ENCODE measurements around the gene OST4.
A peak's percentile ranks its signal among the peaks of the same experiment; 100 is the strongest.

Gene OST4

DNA sequence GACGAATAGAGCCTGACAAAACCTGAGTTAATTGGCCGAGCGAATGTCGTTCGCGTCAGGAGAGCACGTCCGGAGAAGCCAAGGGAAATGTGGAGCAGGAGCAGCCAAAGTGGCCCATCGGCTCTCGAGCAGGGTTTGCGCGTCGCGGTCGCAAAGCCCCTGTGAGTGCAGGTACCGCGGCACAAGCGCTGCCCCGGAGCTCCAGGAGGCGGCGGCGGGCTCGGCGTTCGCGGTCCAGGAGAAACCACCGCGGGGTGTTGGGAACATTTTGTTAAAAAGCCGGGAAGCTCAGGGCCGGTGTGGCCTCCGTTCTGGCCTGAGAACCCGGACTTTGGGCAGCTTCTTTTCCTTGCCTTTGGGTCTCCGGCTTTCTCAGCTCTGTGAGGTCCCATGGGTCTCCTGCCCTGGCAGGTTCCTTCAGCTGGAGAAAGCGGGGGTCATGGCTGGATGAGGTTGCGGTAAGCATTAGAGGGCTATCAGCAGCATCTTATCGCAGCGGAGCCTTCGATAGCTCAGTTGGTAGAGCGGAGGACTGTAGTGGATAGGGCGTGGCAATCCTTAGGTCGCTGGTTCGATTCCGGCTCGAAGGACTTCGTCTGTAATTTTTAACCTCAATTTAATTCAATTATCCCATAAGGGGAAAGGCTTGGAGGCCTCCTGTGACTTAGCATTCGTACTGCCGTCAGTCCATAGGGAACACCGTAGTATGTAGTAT lies 21.0 kb downstream of the OST4 start:
- Histone ChIP-seq H3K4me3 (IDR thresholded peaks at IDR 0.05; ENCODE audit: insufficient read depth, low read depth, low read length) (no peak overlapping the region), H3K79me2 (ENCODE audit: insufficient read depth, low read depth) (no peaks in the 10 kb centered on the region), H3K4me2 (peak overlapping the region; percentile 96), H3K36me3 (ENCODE audit: insufficient read depth) (no peaks in the 10 kb centered on the region), H4K20me1 (ENCODE audit: insufficient read depth) (no peaks in the 10 kb centered on the region), H3K27ac (peak overlapping the region; percentile 58), H3K27me3 (ENCODE audit: insufficient read depth, low read depth) (no peaks in the 10 kb centered on the region), H3K9ac (peak overlapping the region; percentile 35; the same call in 1 of the 2 replicates), H2AFZ (ENCODE audit: low read depth) (peak overlapping the region; percentile 42), H3K4me1 (ENCODE audit: low read depth, poor library complexity, severe bottlenecking) (peaks cover 6% of the 10 kb centered on the region)
- TF ChIP-seq, protein P1, sequence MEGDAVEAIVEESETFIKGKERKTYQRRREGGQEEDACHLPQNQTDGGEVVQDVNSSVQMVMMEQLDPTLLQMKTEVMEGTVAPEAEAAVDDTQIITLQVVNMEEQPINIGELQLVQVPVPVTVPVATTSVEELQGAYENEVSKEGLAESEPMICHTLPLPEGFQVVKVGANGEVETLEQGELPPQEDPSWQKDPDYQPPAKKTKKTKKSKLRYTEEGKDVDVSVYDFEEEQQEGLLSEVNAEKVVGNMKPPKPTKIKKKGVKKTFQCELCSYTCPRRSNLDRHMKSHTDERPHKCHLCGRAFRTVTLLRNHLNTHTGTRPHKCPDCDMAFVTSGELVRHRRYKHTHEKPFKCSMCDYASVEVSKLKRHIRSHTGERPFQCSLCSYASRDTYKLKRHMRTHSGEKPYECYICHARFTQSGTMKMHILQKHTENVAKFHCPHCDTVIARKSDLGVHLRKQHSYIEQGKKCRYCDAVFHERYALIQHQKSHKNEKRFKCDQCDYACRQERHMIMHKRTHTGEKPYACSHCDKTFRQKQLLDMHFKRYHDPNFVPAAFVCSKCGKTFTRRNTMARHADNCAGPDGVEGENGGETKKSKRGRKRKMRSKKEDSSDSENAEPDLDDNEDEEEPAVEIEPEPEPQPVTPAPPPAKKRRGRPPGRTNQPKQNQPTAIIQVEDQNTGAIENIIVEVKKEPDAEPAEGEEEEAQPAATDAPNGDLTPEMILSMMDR (conservative IDR thresholded peaks at IDR 0.05; ENCODE audit: low read depth, low read length), result no peak

DNA sequence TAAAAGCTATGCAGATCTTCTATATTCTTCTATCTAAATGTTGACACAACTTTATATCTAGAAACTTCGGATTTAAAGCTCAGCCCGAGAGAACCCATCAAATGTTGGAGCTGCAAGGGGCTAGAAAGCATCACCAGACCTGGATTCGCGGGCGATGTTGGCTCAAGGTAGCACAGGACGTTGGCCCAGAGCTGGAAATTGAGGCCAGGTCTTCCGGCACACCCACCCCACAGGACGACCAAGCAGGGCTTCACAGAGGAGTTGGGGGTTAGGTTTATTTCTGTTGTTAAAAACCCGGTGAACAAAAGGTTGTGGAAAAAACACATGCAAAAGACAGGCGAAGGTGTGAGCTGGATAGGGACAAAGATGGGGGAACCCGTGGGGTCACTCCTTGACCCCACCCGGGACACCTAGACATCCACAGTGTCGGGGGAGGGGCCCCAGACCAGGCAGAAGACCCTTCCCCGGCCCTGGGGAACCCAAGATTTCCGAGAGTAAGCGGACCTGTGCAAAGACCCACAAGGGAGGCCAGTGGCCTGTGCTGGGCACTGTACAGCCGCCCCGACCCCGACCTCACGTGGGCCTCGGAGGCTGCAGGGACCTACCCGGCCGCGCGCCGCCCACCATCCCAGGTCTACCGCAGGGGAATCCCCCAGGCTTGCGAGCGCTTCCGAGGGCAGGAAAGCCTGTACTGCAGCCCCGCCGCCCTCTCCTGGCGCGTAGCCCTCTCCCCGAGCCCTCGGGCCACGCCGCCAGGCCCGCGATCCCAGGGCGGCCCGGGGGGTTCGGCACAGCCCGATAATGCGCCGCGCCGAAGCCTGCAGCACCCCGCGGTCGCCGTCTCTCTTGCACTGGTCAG lies 21.8 kb downstream of the OST4 start:
- H3K4me1 ChIP-seq (ENCODE audit: low read depth, poor library complexity, severe bottlenecking), result peaks cover 6% of the 10 kb centered on the region
- peak overlapping the region; percentile 42; the same call in 1 of the 2 replicates for H3K27ac ChIP-seq
- no peaks in the 10 kb centered on the region for H3K79me2 ChIP-seq (ENCODE audit: insufficient read depth, low read depth)
- peak overlapping the region; percentile 42 for H2AFZ ChIP-seq (ENCODE audit: low read depth)
- peak overlapping the region; percentile 96 for H3K4me2 ChIP-seq
- peak overlapping the region; percentile 35; the same call in 1 of the 2 replicates for H3K9ac ChIP-seq
- TF ChIP-seq, protein P1 (conservative IDR thresholded peaks at IDR 0.05; ENCODE audit: low read depth, low read length), result no peak
- H3K36me3 ChIP-seq (ENCODE audit: insufficient read depth), result no peaks in the 10 kb centered on the region
- H3K27me3 ChIP-seq (ENCODE audit: insufficient read depth, low read depth), result no peaks in the 10 kb centered on the region
- no peaks in the 10 kb centered on the region for H4K20me1 ChIP-seq (ENCODE audit: insufficient read depth)
- peak overlapping the region; percentile 85 for H3K4me3 ChIP-seq (IDR thresholded peaks at IDR 0.05; ENCODE audit: insufficient read depth, low read depth, low read length)

DNA sequence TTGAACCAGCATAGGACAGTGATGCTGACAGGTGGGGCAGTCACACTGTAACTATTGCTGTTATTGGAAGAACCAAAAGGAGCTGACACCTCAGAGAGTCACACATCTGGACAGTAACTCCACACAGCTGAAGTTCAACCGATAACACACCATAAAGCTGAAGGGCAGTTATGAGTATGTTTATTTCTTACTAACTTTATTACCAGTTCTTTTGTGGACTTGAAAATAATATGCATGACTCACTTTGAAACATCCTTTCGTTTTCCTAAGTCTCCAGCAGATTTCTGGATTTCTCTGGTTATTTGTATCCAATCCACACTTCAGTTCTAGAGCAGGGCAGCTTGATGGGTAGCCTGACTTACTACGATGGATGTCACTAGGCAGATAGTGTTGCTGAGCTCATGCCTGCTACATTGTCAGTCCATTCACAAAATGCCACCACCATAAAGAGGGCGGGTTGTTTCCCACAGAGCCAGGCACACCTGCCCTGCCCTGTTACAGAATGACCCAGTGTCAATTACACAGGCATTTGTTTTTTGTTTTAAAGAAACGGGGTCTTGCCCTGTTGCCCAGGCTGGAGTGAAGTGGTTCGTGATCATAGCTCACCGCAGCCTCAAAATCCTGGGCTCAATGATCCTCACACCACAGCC lies 28.3 kb downstream of the OST4 start:
- H3K79me2 ChIP-seq (ENCODE audit: insufficient read depth, low read depth), result no peaks in the 10 kb centered on the region
- no peak overlapping the region for H3K27ac ChIP-seq
- no peak overlapping the region for H3K4me2 ChIP-seq
- no peak overlapping the region for H3K9ac ChIP-seq
- TF ChIP-seq, protein P1 (conservative IDR thresholded peaks at IDR 0.05; ENCODE audit: low read depth, low read length), result no peak
- H3K4me1 ChIP-seq (ENCODE audit: low read depth, poor library complexity, severe bottlenecking), result no peaks in the 10 kb centered on the region
- H3K27me3 ChIP-seq (ENCODE audit: insufficient read depth, low read depth), result no peaks in the 10 kb centered on the region
- no peak overlapping the region for H3K4me3 ChIP-seq (IDR thresholded peaks at IDR 0.05; ENCODE audit: insufficient read depth, low read depth, low read length)
- no peak overlapping the region for H2AFZ ChIP-seq (ENCODE audit: low read depth)
- no peaks in the 10 kb centered on the region for H3K36me3 ChIP-seq (ENCODE audit: insufficient read depth)
- no peaks in the 10 kb centered on the region for H4K20me1 ChIP-seq (ENCODE audit: insufficient read depth)

DNA sequence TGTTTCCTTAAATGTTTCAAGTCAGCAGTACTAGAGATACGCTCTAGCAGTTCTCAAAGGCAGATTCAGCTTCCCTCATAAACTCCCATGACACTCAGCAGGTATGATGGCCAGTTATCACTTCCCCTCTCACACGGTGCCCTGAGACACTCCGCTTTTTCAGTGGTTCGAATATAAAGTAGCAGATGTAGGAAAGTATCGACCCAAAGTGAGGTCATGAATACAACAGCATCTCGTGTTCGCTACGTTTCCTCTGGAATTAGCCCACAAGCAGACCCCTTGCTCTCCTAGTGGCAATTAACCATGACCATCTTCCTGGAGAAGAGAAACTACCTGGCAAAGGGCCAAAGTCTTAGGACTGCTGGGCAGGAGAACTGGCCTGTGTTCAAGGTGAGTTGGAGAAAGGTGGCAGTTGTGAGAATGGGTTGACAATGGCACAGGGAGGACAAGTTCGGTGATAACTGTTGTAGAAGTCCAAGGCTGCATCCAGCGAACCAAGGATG lies 29.2 kb downstream of the OST4 start:
- H3K4me3 ChIP-seq (IDR thresholded peaks at IDR 0.05; ENCODE audit: insufficient read depth, low read depth, low read length), result no peak overlapping the region
- H3K27me3 ChIP-seq (ENCODE audit: insufficient read depth, low read depth), result no peaks in the 10 kb centered on the region
- no peak overlapping the region for H3K4me2 ChIP-seq
- no peaks in the 10 kb centered on the region for H3K79me2 ChIP-seq (ENCODE audit: insufficient read depth, low read depth)
- no peak overlapping the region for H2AFZ ChIP-seq (ENCODE audit: low read depth)
- no peak overlapping the region for H3K27ac ChIP-seq
- no peak overlapping the region for H3K9ac ChIP-seq
- H3K36me3 ChIP-seq (ENCODE audit: insufficient read depth), result no peaks in the 10 kb centered on the region
- TF ChIP-seq, protein P1 (conservative IDR thresholded peaks at IDR 0.05; ENCODE audit: low read depth, low read length), result no peak
- no peaks in the 10 kb centered on the region for H3K4me1 ChIP-seq (ENCODE audit: low read depth, poor library complexity, severe bottlenecking)
- H4K20me1 ChIP-seq (ENCODE audit: insufficient read depth), result no peaks in the 10 kb centered on the region
